Measurements from ENCODE around the gene GRIN3B. TPM values are rescaled to one million over a fixed set of nuclear protein-coding genes. Genes with fewer than 3 reads are reported as not detected.

Gene GRIN3B
- total and polyA plus RNA-seq, 9 of the 15 experiments (the other 6 are each of a cell fraction or from before 2014, with no cell fraction given) = 0.06 to 0.95 (median 0.19) TPM; not detected in 6

DNA sequence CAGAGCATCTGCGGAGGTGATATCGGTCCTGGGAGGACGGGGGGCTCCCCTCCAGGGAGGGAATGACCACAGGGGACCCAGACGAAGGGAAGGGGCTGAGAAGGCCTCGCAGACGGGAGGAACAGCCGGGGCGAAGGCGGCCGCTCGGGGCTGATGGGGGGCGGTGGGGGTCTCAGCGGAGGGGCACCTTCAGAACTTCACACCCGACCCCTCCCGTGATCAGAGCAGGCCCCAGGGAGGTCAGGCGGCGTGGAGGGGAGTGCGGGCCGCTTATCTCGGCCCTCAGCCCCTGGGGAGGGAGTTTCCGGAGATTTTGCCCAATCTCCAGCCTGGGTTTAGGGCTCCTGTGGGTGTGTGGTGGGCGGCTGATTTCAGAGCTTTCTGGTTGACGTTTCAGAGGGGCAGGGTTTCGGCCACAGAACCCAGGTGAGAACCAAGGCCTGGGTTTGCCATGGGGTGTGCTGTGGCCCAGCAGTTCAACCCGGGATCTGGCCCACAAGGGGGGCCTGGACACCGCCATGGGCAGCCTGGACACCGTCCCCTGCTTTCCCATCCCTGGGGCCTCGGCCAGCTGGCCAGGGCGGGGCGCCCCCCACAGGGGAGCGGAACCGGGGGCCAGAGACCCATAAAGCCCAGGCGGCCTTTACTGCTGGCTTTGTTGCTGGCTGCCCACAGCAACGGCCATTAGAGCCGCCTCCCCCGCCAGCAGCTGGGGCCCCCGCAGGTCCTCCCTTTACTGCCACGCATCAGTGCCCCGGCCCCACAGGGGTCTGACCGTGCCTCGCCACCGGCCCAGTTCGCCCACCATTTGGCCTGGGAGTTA lies 45.3 kb upstream of the GRIN3B start (continued):
- TF ChIP-seq, protein P1, sequence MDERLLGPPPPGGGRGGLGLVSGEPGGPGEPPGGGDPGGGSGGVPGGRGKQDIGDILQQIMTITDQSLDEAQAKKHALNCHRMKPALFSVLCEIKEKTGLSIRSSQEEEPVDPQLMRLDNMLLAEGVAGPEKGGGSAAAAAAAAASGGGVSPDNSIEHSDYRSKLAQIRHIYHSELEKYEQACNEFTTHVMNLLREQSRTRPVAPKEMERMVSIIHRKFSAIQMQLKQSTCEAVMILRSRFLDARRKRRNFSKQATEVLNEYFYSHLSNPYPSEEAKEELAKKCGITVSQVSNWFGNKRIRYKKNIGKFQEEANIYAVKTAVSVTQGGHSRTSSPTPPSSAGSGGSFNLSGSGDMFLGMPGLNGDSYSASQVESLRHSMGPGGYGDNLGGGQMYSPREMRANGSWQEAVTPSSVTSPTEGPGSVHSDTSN (CRISPR knock-in tag; IDR thresholded peaks at IDR 0.05; ENCODE audit: low read depth) = no peak
- TF ChIP-seq, protein P1 (tag; conservative IDR thresholded peaks at IDR 0.05; ENCODE audit: low read depth) = no peak
- TF ChIP-seq NCOA6 (IDR thresholded peaks at IDR 0.05) (no peak), DACH1 (IDR thresholded peaks at IDR 0.05; ENCODE audit: partially characterized antibody) (peak; percentile 77), PHF20 (IDR thresholded peaks at IDR 0.05; ENCODE audit: partially characterized antibody) (no peak), PRPF4 (IDR thresholded peaks at IDR 0.05; ENCODE audit: insufficient read depth, low read depth, low read length, poor library complexity, severe bottlenecking) (no peak), ZNF695 (CRISPR knock-in tag; IDR thresholded peaks at IDR 0.05) (no peak), MAFG (tag; conservative IDR thresholded peaks at IDR 0.05) (no peak), HDAC8 (tag; IDR thresholded peaks at IDR 0.05) (no peak), NUFIP1 (IDR thresholded peaks at IDR 0.05; ENCODE audit: partially characterized antibody) (no peak), FOS (IDR thresholded peaks at IDR 0.05; ENCODE audit: extremely low read depth, insufficient read length) (no peak), ZBTB7A (IDR thresholded peaks at IDR 0.05; ENCODE audit: borderline replicate concordance, control insufficient read depth, low read depth, low read length) (peak; percentile 98), ZFPM2 (CRISPR knock-in tag; IDR thresholded peaks at IDR 0.05) (no peak), HNRNPH1 (optimal IDR thresholded peaks at IDR 0.05; ENCODE audit: low read depth, low read length) (no peak), ETV1 (tag; conservative IDR thresholded peaks at IDR 0.05; ENCODE audit: low read depth) (peak; percentile 85), POLR2AphosphoS2 (IDR thresholded peaks at IDR 0.05; ENCODE audit: low read length) (no peak), KLF10 (CRISPR knock-in tag; IDR thresholded peaks at IDR 0.05) (no peak), SMC3 (conservative IDR thresholded peaks at IDR 0.05; ENCODE audit: insufficient read depth, low read depth, low read length) (no peak)
- TF ChIP-seq, protein P2, sequence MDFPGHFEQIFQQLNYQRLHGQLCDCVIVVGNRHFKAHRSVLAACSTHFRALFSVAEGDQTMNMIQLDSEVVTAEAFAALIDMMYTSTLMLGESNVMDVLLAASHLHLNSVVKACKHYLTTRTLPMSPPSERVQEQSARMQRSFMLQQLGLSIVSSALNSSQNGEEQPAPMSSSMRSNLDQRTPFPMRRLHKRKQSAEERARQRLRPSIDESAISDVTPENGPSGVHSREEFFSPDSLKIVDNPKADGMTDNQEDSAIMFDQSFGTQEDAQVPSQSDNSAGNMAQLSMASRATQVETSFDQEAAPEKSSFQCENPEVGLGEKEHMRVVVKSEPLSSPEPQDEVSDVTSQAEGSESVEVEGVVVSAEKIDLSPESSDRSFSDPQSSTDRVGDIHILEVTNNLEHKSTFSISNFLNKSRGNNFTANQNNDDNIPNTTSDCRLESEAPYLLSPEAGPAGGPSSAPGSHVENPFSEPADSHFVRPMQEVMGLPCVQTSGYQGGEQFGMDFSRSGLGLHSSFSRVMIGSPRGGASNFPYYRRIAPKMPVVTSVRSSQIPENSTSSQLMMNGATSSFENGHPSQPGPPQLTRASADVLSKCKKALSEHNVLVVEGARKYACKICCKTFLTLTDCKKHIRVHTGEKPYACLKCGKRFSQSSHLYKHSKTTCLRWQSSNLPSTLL (IDR thresholded peaks at IDR 0.05) = 0 out of 2 replicates have a peak, but pooled peaks have one; percentile 54
- TF ChIP-seq, protein P3, sequence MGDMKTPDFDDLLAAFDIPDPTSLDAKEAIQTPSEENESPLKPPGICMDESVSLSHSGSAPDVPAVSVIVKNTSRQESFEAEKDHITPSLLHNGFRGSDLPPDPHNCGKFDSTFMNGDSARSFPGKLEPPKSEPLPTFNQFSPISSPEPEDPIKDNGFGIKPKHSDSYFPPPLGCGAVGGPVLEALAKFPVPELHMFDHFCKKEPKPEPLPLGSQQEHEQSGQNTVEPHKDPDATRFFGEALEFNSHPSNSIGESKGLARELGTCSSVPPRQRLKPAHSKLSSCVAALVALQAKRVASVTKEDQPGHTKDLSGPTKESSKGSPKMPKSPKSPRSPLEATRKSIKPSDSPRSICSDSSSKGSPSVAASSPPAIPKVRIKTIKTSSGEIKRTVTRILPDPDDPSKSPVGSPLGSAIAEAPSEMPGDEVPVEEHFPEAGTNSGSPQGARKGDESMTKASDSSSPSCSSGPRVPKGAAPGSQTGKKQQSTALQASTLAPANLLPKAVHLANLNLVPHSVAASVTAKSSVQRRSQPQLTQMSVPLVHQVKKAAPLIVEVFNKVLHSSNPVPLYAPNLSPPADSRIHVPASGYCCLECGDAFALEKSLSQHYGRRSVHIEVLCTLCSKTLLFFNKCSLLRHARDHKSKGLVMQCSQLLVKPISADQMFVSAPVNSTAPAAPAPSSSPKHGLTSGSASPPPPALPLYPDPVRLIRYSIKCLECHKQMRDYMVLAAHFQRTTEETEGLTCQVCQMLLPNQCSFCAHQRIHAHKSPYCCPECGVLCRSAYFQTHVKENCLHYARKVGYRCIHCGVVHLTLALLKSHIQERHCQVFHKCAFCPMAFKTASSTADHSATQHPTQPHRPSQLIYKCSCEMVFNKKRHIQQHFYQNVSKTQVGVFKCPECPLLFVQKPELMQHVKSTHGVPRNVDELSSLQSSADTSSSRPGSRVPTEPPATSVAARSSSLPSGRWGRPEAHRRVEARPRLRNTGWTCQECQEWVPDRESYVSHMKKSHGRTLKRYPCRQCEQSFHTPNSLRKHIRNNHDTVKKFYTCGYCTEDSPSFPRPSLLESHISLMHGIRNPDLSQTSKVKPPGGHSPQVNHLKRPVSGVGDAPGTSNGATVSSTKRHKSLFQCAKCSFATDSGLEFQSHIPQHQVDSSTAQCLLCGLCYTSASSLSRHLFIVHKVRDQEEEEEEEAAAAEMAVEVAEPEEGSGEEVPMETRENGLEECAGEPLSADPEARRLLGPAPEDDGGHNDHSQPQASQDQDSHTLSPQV (IDR thresholded peaks at IDR 0.05) = peak; percentile 38; the same call in 1 of the 2 replicates

Data from K562 (cell line).